ENCODE data around the gene CBX5. TPM values are rescaled to one million over a fixed set of nuclear protein-coding genes. Genes with fewer than 3 reads are reported as not detected.
A peak's percentile ranks its signal among the peaks of the same experiment; 100 is the strongest.

The CBX5 gene
- total and polyA plus RNA-seq, 9 of the 15 experiments (the other 6 are each of a cell fraction or from before 2014, with no cell fraction given): 32.6 to 102 (median 59.2) TPM

- TF ChIP-seq ID3 (CRISPR knock-in tag; IDR thresholded peaks at IDR 0.05): no peak
- no peak for TF ChIP-seq ID3 (tag; IDR thresholded peaks at IDR 0.05)
- TF ChIP-seq SP1 (CRISPR knock-in tag; IDR thresholded peaks at IDR 0.05): no peak
- TF ChIP-seq MTA3 (IDR thresholded peaks at IDR 0.05; ENCODE audit: borderline replicate concordance): 0 out of 2 replicates have a peak, but pooled peaks have one; percentile 55
- no peak for TF ChIP-seq ZNF785 (CRISPR knock-in tag; IDR thresholded peaks at IDR 0.05)
- no peak for TF ChIP-seq PCBP2 (IDR thresholded peaks at IDR 0.05; ENCODE audit: low read depth, low read length, poor library complexity, severe bottlenecking)
- TF ChIP-seq TBL1XR1 (IDR thresholded peaks at IDR 0.05; ENCODE audit: low read length in 2 of 2): peak; percentile 9 to 50; a peak in 1 of 4 replicates
- no peak for TF ChIP-seq MED1 (CRISPR knock-in tag; IDR thresholded peaks at IDR 0.05; ENCODE audit: borderline replicate concordance)
- no peak for TF ChIP-seq CAMTA2 (CRISPR knock-in tag; conservative IDR thresholded peaks at IDR 0.05)
- no peak for TF ChIP-seq PRPF4 (IDR thresholded peaks at IDR 0.05; ENCODE audit: insufficient read depth, low read depth, low read length, poor library complexity, severe bottlenecking)
- no peak for TF ChIP-seq TCF15 (CRISPR knock-in tag; IDR thresholded peaks at IDR 0.05)
- 0 out of 2 replicates have a peak, but pooled peaks have one; percentile 23 for TF ChIP-seq ZEB2 (IDR thresholded peaks at IDR 0.05)
- no peak for TF ChIP-seq ZNF347 (CRISPR knock-in tag; IDR thresholded peaks at IDR 0.05; ENCODE audit: low read depth)
- TF ChIP-seq PURB (CRISPR knock-in tag; IDR thresholded peaks at IDR 0.05; ENCODE audit: low read depth): no peak
- no peak for TF ChIP-seq ELK1 (CRISPR knock-in tag; IDR thresholded peaks at IDR 0.05)
- TF ChIP-seq FOXJ3 (CRISPR knock-in tag; IDR thresholded peaks at IDR 0.05): no peak
- TF ChIP-seq MECOM (CRISPR knock-in tag; IDR thresholded peaks at IDR 0.05): no peak
- TF ChIP-seq GTF2F1 (IDR thresholded peaks at IDR 0.05; ENCODE audit: low read depth, low read length): no peak
- no peak for TF ChIP-seq AFF4 (CRISPR knock-in tag; IDR thresholded peaks at IDR 0.05)
- TF ChIP-seq SMARCC2 (IDR thresholded peaks at IDR 0.05; ENCODE audit: low read depth): 0 out of 2 replicates have a peak, but pooled peaks have one; percentile 39
- no peak for TF ChIP-seq ZNF79 (CRISPR knock-in tag; IDR thresholded peaks at IDR 0.05; ENCODE audit: low read depth)
- no peak for TF ChIP-seq HOMEZ (CRISPR knock-in tag; IDR thresholded peaks at IDR 0.05)
Measured at GRCh38 chr12:54296393-54297099, 16.6 kb upstream of the CBX5 start (continued).
